ENCODE results near the gene PLCG2. TPM values are rescaled to one million over a fixed set of nuclear protein-coding genes. Genes with fewer than 3 reads are reported as not detected.

The PLCG2 gene
- total RNA-seq, 2 experiments from 2014 or later: 196 to 485 TPM

DNA sequence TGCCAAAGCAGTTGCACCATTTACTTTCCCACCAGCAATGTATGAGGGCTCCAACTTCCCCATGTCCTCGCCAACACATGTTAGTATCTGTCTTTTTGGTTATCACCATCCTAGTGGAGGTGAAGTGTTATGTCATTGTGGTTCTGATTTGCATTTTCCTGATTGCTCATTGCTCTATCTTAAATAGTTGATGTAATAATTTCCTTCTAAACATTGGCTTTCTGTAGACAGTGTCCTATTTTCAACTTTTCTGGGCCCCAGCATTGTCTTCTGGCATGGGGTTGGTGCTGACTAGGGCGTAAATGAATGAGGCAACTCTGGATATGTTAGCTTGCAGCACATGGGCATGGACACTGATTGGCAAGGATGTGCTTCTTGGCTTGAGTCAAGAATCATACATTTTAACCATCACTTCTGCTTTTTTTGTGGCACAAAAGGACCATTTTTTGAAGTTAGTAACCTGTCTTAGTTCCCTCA, 25.1 kb downstream of the PLCG2 start:
- Histone ChIP-seq H3K4me2 (ENCODE audit: low read length) (peak overlapping the region; percentile 67), H2AFZ (ENCODE audit: low read length) (no peak overlapping the region), H3K27ac (ENCODE audit: low read depth, low read length, poor library complexity, severe bottlenecking) (peak overlapping the region; percentile 95), H3K9me3 (ENCODE audit: low read length) (0 out of 2 replicates have a peak, but pooled peaks cover 8% of the 10 kb centered on the region), H4K20me1 (ENCODE audit: insufficient read depth, low read length) (no peaks in the 10 kb centered on the region), H3K36me3 (ENCODE audit: insufficient read depth, low read length) (peaks cover 86% of the 10 kb centered on the region), H3K79me2 (ENCODE audit: insufficient read depth, low read depth, low read length) (peaks cover 92% of the 10 kb centered on the region), H3K4me1 (ENCODE audit: insufficient read depth, low read length, poor library complexity, severe bottlenecking) (peaks cover 93% of the 10 kb centered on the region), H3K4me3 (ENCODE audit: low read depth, low read length, poor library complexity, severe bottlenecking) (peak overlapping the region; percentile 41), H3K9me2 (ENCODE audit: insufficient read depth, low read length) (no peaks in the 10 kb centered on the region)
- ChIA-PET CTCF (ENCODE audit: unreplicated experiment) (interaction anchor here (1.0 to 1.1 kb wide), 2 partner anchors 14 to 22 kb away, joined by 3 to 7 read pairs; no protein-coding TSS in a partner anchor), POLR2A (interaction anchor here (0.8 to 4.0 kb wide), 11 partner anchors 9 to 60 kb away, joined by 3 to 63 read pairs (median 5); no protein-coding TSS in a partner anchor)
- intact Hi-C loops (cut with micrococcal nuclease; ENCODE audit: unreplicated experiment): no loop called here
- BruUV-seq (replicated peaks): no TSS peak
- peak; percentile 77 for DNase-seq (ENCODE audit: low spot score)
- TF ChIP-seq EZH2phosphoT487 (IDR thresholded peaks at IDR 0.05; ENCODE audit: borderline replicate concordance, low read depth, low read length): no peak
- TF ChIP-seq, protein P1, sequence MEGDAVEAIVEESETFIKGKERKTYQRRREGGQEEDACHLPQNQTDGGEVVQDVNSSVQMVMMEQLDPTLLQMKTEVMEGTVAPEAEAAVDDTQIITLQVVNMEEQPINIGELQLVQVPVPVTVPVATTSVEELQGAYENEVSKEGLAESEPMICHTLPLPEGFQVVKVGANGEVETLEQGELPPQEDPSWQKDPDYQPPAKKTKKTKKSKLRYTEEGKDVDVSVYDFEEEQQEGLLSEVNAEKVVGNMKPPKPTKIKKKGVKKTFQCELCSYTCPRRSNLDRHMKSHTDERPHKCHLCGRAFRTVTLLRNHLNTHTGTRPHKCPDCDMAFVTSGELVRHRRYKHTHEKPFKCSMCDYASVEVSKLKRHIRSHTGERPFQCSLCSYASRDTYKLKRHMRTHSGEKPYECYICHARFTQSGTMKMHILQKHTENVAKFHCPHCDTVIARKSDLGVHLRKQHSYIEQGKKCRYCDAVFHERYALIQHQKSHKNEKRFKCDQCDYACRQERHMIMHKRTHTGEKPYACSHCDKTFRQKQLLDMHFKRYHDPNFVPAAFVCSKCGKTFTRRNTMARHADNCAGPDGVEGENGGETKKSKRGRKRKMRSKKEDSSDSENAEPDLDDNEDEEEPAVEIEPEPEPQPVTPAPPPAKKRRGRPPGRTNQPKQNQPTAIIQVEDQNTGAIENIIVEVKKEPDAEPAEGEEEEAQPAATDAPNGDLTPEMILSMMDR (conservative IDR thresholded peaks at IDR 0.05; ENCODE audit: low read length): no peak

DNA sequence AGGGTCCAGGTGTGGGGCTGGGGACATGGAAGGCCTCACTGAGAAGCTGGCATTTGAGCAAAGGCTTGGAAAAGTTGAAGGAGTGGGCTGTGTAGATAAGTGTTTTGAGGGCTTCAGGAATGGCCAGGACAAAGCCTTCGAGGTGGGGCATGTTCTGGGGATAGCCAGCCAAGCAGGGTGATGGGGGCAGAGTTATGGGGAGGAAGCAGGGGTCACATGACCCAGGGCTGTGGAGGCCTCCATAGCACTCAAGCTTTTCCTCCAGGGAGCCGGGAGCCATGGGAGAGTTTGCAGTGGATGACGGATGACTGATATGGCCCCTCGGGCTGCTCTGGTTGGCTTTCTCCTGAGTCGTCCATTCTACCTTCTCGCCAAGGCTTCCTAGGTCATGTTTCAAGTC, 27.6 kb downstream of the PLCG2 start:
- intact Hi-C loops (cut with micrococcal nuclease; ENCODE audit: unreplicated experiment): no loop called here
- H3K27ac ChIP-seq (ENCODE audit: low read depth, low read length, poor library complexity, severe bottlenecking): peak overlapping the region; percentile 95
- 0 out of 2 replicates have a peak, but pooled peaks cover 8% of the 10 kb centered on the region for H3K9me3 ChIP-seq (ENCODE audit: low read length)
- H3K4me2 ChIP-seq (ENCODE audit: low read length): peak overlapping the region; percentile 67
- H3K36me3 ChIP-seq (ENCODE audit: insufficient read depth, low read length): peaks cover 79% of the 10 kb centered on the region
- no peaks in the 10 kb centered on the region for H3K9me2 ChIP-seq (ENCODE audit: insufficient read depth, low read length)
- H2AFZ ChIP-seq (ENCODE audit: low read length): no peak overlapping the region
- ChIA-PET POLR2A (interaction anchor here (0.5 to 4.0 kb wide), 12 partner anchors 11 to 124 kb away, joined by 3 to 63 read pairs (median 6); no protein-coding TSS in a partner anchor), CTCF (ENCODE audit: unreplicated experiment) (interaction anchor here (1.6 kb wide), 1 partner anchor 26 kb away, joined by 3 read pairs; no protein-coding TSS in a partner anchor)
- BruUV-seq (replicated peaks): no TSS peak
- DNase-seq (ENCODE audit: low spot score): no peak
- H3K79me2 ChIP-seq (ENCODE audit: insufficient read depth, low read depth, low read length): peaks cover 92% of the 10 kb centered on the region
- peaks cover 93% of the 10 kb centered on the region for H3K4me1 ChIP-seq (ENCODE audit: insufficient read depth, low read length, poor library complexity, severe bottlenecking)
- TF ChIP-seq, protein P1 (conservative IDR thresholded peaks at IDR 0.05; ENCODE audit: low read length): no peak
- TF ChIP-seq EZH2phosphoT487 (IDR thresholded peaks at IDR 0.05; ENCODE audit: borderline replicate concordance, low read depth, low read length): no peak
- H4K20me1 ChIP-seq (ENCODE audit: insufficient read depth, low read length): no peaks in the 10 kb centered on the region
- peak overlapping the region; percentile 8 for H3K4me3 ChIP-seq (ENCODE audit: low read depth, low read length, poor library complexity, severe bottlenecking)

Measured in OCI-LY7 (cell line).